HepG2 (cell line): ENCODE data around the gene PEMT. TPM values are rescaled to one million over a fixed set of nuclear protein-coding genes. Genes with fewer than 3 reads are reported as not detected.

Experiments used
- CBX5 ChIP-seq: sonication (generic); formaldehyde crosslinking; IDR thresholded peaks from 2 replicates; pipeline ENCODE4 v1.4.0; 2020; ENCODE audit warnings: missing genetic modification reagents, borderline replicate concordance
- DRAP1 ChIP-seq: IDR thresholded peaks from 2 replicates; pipeline ENCODE4 v1.6.1; 2016; ENCODE audit warnings: missing genetic modification reagents, missing compliant biosample characterization
- ELF1 ChIP-seq: sonication (generic); formaldehyde crosslinking; IDR thresholded peaks from 2 replicates; pipeline ENCODE4 v1.4.0; 2020; ENCODE audit warnings: missing genetic modification reagents
- EP300 ChIP-seq, 3 experiments: sonication (generic) in 1 of 3; formaldehyde crosslinking in 1 of 3; IDR thresholded peaks; 2 replicates each; pipeline versions ENCODE4 v1.5.1 to v1.6.1; 2011 to 2020; ENCODE audit warnings: low read depth in 2 of 3, low read length in 2 of 3, borderline replicate concordance in 1 of 3, improper control_type of control experiment in 1 of 3, mild to moderate bottlenecking in 1 of 3, missing genetic modification reagents in 1 of 3, moderate library complexity in 1 of 3
- ESRRA ChIP-seq: sonication (generic); formaldehyde crosslinking; IDR thresholded peaks from 2 replicates; pipeline ENCODE4 v1.5.1; 2020; ENCODE audit warnings: mild to moderate bottlenecking, low read depth, missing genetic modification reagents
- KDM4B ChIP-seq: sonication (generic); formaldehyde crosslinking; IDR thresholded peaks from 2 replicates; pipeline ENCODE4 v1.4.0; 2020; ENCODE audit warnings: missing genetic modification reagents
- MAF1 ChIP-seq: sonication (generic); formaldehyde crosslinking; IDR thresholded peaks from 2 replicates; pipeline ENCODE4 v1.5.0; 2020; ENCODE audit warnings: missing genetic modification reagents, borderline replicate concordance
- MBD4 ChIP-seq: IDR thresholded peaks from 2 replicates; pipeline ENCODE4 v1.6.1; 2012; ENCODE audit warnings: low read length, inconsistent platforms, borderline replicate concordance
- NAIF1 ChIP-seq: sonication (generic); formaldehyde crosslinking; IDR thresholded peaks from 2 replicates; pipeline ENCODE4 v1.5.0; 2020; ENCODE audit warnings: mild to moderate bottlenecking, missing genetic modification reagents, borderline replicate concordance
- PAX8 ChIP-seq: sonication (generic); formaldehyde crosslinking; IDR thresholded peaks from 2 replicates; pipeline ENCODE4 v1.8.0; 2022; ENCODE audit warnings: mild to moderate bottlenecking, missing genetic modification reagents, borderline replicate concordance
- RAD21 ChIP-seq: fragments of 450-650 bp; formaldehyde crosslinking; IDR thresholded peaks from 2 replicates; pipeline ENCODE4 v1.5.0; 2020; ENCODE audit warnings: mild to moderate bottlenecking
- RNF219 ChIP-seq: sonication (generic); formaldehyde crosslinking; IDR thresholded peaks from 2 replicates; pipeline ENCODE4 v1.5.0; 2020; ENCODE audit warnings: mild to moderate bottlenecking, missing genetic modification reagents
- SKIL ChIP-seq: sonication (generic); formaldehyde crosslinking; IDR thresholded peaks from 2 replicates; pipeline ENCODE4 v1.8.0; 2022; ENCODE audit warnings: missing genetic modification reagents, mild to moderate bottlenecking, moderate library complexity, borderline replicate concordance
- SP4 ChIP-seq: sonication (generic); formaldehyde crosslinking; IDR thresholded peaks from 2 replicates; pipeline ENCODE4 v1.8.1; 2023; ENCODE audit warnings: mild to moderate bottlenecking, missing genetic modification reagents
- STAG1 ChIP-seq: sonication (generic); formaldehyde crosslinking; IDR thresholded peaks from 2 replicates; pipeline ENCODE4 v1.4.0; 2020; ENCODE audit warnings: missing genetic modification reagents
- STAT5B ChIP-seq: sonication (generic); formaldehyde crosslinking; IDR thresholded peaks from 2 replicates; pipeline ENCODE4 v1.4.0; 2020; ENCODE audit warnings: missing genetic modification reagents
- THAP11 ChIP-seq: IDR thresholded peaks from 2 replicates; pipeline ENCODE4 v1.6.1; 2016; ENCODE audit warnings: missing biosample characterization, missing genetic modification reagents
- ZBTB21 ChIP-seq: sonication (generic); formaldehyde crosslinking; IDR thresholded peaks from 2 replicates; pipeline ENCODE4 v1.4.0; 2020; ENCODE audit warnings: missing genetic modification reagents
- ZNF441 ChIP-seq: sonication (generic); formaldehyde crosslinking; IDR thresholded peaks from 2 replicates; pipeline ENCODE4 v1.7.0; 2021; ENCODE audit warnings: missing genetic modification reagents, borderline replicate concordance
- ZNF713 ChIP-seq: sonication (generic); formaldehyde crosslinking; IDR thresholded peaks from 2 replicates; pipeline ENCODE4 v1.4.0; 2020; ENCODE audit warnings: mild to moderate bottlenecking, missing genetic modification reagents
- ZNF747 ChIP-seq: sonication (generic); formaldehyde crosslinking; IDR thresholded peaks from 2 replicates; pipeline ENCODE4 v1.8.1; 2023; ENCODE audit warnings: missing genetic modification reagents, mild to moderate bottlenecking, borderline replicate concordance
- ZNF850 ChIP-seq: sonication (generic); formaldehyde crosslinking; conservative IDR thresholded peaks from 2 replicates; pipeline ENCODE4 v1.9.0; 2021; ENCODE audit warnings: mild to moderate bottlenecking, missing genetic modification reagents
- polyA plus RNA-seq, 8 experiments: library from polyadenylated mRNA; depleted of rRNA in 3 of 8; stranded (reverse) in 7 of 8; unstranded in 1 of 8; fragments of >200 nt; fragmentation: Illumina TruSeq in 4 of 8; extraction: Trizol in 4 of 8; gene quantifications; 2 replicates each; pipeline versions ENCODE4 v1.2.1 to v1.2.3, GENCODE V29; 2011 to 2016; ENCODE audit warnings: low read depth in 4 of 8, missing spikeins in 1 of 8, mixed read lengths in 1 of 8; ENCODE audit not compliant: insufficient read depth in 1 of 8
- total RNA-seq, 5 experiments: library from RNA; depleted of rRNA; stranded (reverse); fragments of >200 nt; fragmentation: Illumina TruSeq; extraction: Trizol; gene quantifications; 2 replicates each; pipeline ENCODE4 v1.2.3, GENCODE V29; 2016; ENCODE audit warnings: low read depth in 1 of 5
- TF ChIP-seq, protein P1 (sequence below): sonication (generic); formaldehyde crosslinking; IDR thresholded peaks from 2 replicates; pipeline ENCODE4 v1.9.0; 2022; ENCODE audit warnings: missing genetic modification reagents, mild to moderate bottlenecking, borderline replicate concordance

Gene PEMT
- total and polyA plus RNA-seq, 2 of the 13 experiments (the other 11 are each of a cell fraction or from before 2014, with no cell fraction given), result 31.7 to 43.6 TPM

DNA sequence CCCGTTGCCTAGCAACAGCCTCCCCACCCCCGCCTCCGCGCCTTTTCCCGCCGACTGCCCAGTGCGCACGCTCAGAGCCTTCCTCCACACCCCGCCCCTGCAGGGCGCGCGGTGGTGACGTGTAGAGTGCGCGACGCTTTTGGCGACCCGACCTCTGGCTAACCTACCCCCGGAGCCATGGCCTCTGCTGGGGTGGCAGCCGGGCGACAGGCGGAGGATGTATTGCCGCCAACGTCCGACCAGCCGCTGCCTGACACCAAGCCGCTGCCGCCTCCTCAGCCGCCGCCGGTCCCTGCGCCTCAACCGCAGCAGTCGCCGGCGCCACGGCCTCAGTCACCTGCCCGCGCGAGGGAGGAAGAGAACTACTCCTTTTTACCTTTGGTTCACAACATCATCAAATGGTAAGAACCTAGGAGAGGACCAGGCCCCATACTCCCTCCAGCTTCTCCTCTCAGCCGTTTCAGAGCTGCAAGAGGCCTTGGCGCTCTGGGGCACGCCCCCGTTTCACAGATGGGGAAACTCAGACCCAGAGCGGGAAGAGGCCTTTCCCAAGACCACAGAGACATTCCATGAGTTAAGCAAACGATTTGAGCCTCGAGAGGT is 114.5 kb downstream of the PEMT start, which contains the start of gene MED9 (continued):
- TF ChIP-seq, protein P1, sequence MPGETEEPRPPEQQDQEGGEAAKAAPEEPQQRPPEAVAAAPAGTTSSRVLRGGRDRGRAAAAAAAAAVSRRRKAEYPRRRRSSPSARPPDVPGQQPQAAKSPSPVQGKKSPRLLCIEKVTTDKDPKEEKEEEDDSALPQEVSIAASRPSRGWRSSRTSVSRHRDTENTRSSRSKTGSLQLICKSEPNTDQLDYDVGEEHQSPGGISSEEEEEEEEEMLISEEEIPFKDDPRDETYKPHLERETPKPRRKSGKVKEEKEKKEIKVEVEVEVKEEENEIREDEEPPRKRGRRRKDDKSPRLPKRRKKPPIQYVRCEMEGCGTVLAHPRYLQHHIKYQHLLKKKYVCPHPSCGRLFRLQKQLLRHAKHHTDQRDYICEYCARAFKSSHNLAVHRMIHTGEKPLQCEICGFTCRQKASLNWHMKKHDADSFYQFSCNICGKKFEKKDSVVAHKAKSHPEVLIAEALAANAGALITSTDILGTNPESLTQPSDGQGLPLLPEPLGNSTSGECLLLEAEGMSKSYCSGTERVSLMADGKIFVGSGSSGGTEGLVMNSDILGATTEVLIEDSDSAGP (CRISPR knock-in tag), result peak; percentile 80
- TF ChIP-seq STAT5B (CRISPR knock-in tag), result no peak
- peak; percentile 51; the same call in 1 of the 2 replicates for TF ChIP-seq DRAP1 (CRISPR knock-in tag)
- no peak for TF ChIP-seq PAX8 (CRISPR knock-in tag)
- TF ChIP-seq RAD21 (CRISPR knock-in tag), result peak; percentile 53
- TF ChIP-seq THAP11 (CRISPR knock-in tag), result peak; percentile 92
- TF ChIP-seq SP4, result peak; percentile 83
- TF ChIP-seq STAG1 (CRISPR knock-in tag), result 0 out of 2 replicates have a peak, but pooled peaks have one; percentile 10
- 0 out of 4 replicates have a peak, but pooled peaks of 1 of the 2 experiments have one; percentile 23 for TF ChIP-seq EP300 (IDR thresholded peaks at IDR 0.05; ENCODE audit: low read depth in 2 of 2, low read length in 2 of 2)
- peak; percentile 44; the same call in 1 of the 2 replicates for TF ChIP-seq EP300 (CRISPR knock-in tag; IDR thresholded peaks at IDR 0.05; ENCODE audit: borderline replicate concordance)
- TF ChIP-seq KDM4B (CRISPR knock-in tag), result 0 out of 2 replicates have a peak, but pooled peaks have one; percentile 72
- no peak for TF ChIP-seq ZNF441 (CRISPR knock-in tag)
- TF ChIP-seq ZNF850 (CRISPR knock-in tag), result no peak
- TF ChIP-seq MBD4, result no peak
- no peak for TF ChIP-seq RNF219 (CRISPR knock-in tag)
- TF ChIP-seq MAF1 (CRISPR knock-in tag), result 0 out of 2 replicates have a peak, but pooled peaks have one; percentile 51
- TF ChIP-seq ELF1 (CRISPR knock-in tag), result peak; percentile 32; the same call in 1 of the 2 replicates
- TF ChIP-seq ZNF747 (CRISPR knock-in tag), result peak; percentile 64; the same call in 1 of the 2 replicates
- peak; percentile 56; the same call in 1 of the 2 replicates for TF ChIP-seq SKIL (CRISPR knock-in tag)
- TF ChIP-seq CBX5 (CRISPR knock-in tag), result 0 out of 2 replicates have a peak, but pooled peaks have one; percentile 64
- TF ChIP-seq ZBTB21 (CRISPR knock-in tag), result no peak
- no peak for TF ChIP-seq NAIF1 (CRISPR knock-in tag)
- peak; percentile 94 for TF ChIP-seq ESRRA (CRISPR knock-in tag)
- no peak for TF ChIP-seq ZNF713 (CRISPR knock-in tag)
